Loucy (cell line): Measurements from ENCODE around the gene RNLS.

ENCODE experiments used
- EZH2phosphoT487 ChIP-seq: fragments of 200-600 bp; IDR thresholded peaks from 2 replicates; pipeline ENCODE4 v1.6.1; 2018; ENCODE audit warnings: antibody characterized with exemption, mild to moderate bottlenecking, moderate library complexity, borderline replicate concordance
- TF ChIP-seq, protein P1 (sequence below): fragments of 200-600 bp; sonication (generic); conservative IDR thresholded peaks from 2 replicates; pipeline ENCODE4 v1.5.1; 2014; ENCODE audit warnings: mild to moderate bottlenecking, antibody characterized with exemption, low read length

GRCh38 chr10:88385601-88386203, 197.4 kb downstream of the RNLS start:
- TF ChIP-seq EZH2phosphoT487, result no peak
- TF ChIP-seq, protein P1, sequence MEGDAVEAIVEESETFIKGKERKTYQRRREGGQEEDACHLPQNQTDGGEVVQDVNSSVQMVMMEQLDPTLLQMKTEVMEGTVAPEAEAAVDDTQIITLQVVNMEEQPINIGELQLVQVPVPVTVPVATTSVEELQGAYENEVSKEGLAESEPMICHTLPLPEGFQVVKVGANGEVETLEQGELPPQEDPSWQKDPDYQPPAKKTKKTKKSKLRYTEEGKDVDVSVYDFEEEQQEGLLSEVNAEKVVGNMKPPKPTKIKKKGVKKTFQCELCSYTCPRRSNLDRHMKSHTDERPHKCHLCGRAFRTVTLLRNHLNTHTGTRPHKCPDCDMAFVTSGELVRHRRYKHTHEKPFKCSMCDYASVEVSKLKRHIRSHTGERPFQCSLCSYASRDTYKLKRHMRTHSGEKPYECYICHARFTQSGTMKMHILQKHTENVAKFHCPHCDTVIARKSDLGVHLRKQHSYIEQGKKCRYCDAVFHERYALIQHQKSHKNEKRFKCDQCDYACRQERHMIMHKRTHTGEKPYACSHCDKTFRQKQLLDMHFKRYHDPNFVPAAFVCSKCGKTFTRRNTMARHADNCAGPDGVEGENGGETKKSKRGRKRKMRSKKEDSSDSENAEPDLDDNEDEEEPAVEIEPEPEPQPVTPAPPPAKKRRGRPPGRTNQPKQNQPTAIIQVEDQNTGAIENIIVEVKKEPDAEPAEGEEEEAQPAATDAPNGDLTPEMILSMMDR, result 0 out of 2 replicates have a peak, but pooled peaks have one; percentile 11
